Heart right ventricle (tissue), 16 donors: Measurements from ENCODE around the gene UBE2D2. TPM values are rescaled to one million over a fixed set of nuclear protein-coding genes. Genes with fewer than 3 reads are reported as not detected.

Experiments
- ATAC-seq, 8 donors: fragments of 200-7000 bp; cut with Tn5 transposase; one replicate each; pipeline ENCODE4 v1.9.1; 2020; ENCODE audit warnings: mild to moderate bottlenecking in 8 of 8, moderate library complexity in 8 of 8, moderate number of reproducible peaks in 1 of 8
- DNase-seq, 2 donors: peaks; one replicate each; pipeline ENCODE4 v3.0.0-alpha.2; 2020
- H3K27ac ChIP-seq, 10 donors: fragments of 200-600 bp; sonication (generic) in 2 of 10; one replicate each; pipeline versions ENCODE4 v1.5.0 to v1.8.0; 2020 to 2022; ENCODE audit warnings: mild to moderate bottlenecking in 3 of 10
- H3K27me3 ChIP-seq, 7 donors: fragments of 200-600 bp; one replicate each; pipeline ENCODE4 v1.8.0; 2021 to 2022; ENCODE audit warnings: mild to moderate bottlenecking in 2 of 7
- H3K36me3 ChIP-seq, 9 donors: fragments of 200-600 bp; sonication (generic) in 1 of 9; one replicate each; pipeline versions ENCODE4 v1.5.0 to v1.8.0; 2020 to 2022; ENCODE audit warnings: mild to moderate bottlenecking in 2 of 9
- H3K4me1 ChIP-seq, 9 donors: fragments of 200-600 bp; sonication (generic) in 1 of 9; one replicate each; pipeline versions ENCODE4 v1.5.0 to v1.8.0; 2020 to 2022; ENCODE audit warnings: mild to moderate bottlenecking in 4 of 9
- H3K4me3 ChIP-seq, 10 donors: fragments of 200-600 bp; sonication (generic) in 2 of 10; one replicate each; pipeline versions ENCODE4 v1.5.0 to v1.8.0; 2020 to 2022; ENCODE audit warnings: mild to moderate bottlenecking in 7 of 10, moderate library complexity in 2 of 10
- H3K9me3 ChIP-seq, 11 donors: fragments of 200-600 bp in 10 of 11; sonication (generic) in 2 of 11; one replicate each; pipeline versions ENCODE4 v1.5.0 to v1.8.0; 2013 to 2022; ENCODE audit warnings: mild to moderate bottlenecking in 2 of 11, control low read depth in 1 of 11, moderate library complexity in 1 of 11
- CTCF ChIP-seq, 9 donors: fragments of 200-600 bp; sonication (generic) in 2 of 9; IDR thresholded peaks; one replicate each; pipeline versions ENCODE4 v1.5.0 to v1.8.0; 2021 to 2022; ENCODE audit warnings: antibody characterized with exemption in 9 of 9, mild to moderate bottlenecking in 5 of 9, moderate library complexity in 1 of 9
- WGBS, 2 donors: extraction: QIAGEN DNeasy Blood & Tissue Kit; methylation state at CpG; one replicate each; pipeline ENCODE4 v1.1.7; 2013; ENCODE audit warnings: inconsistent platforms in 1 of 2; 5-methylcytosine and 5-hydroxymethylcytosine counted together
- intact Hi-C, 10 donors: fragments of 100-400 bp; cut with DNase I; formaldehyde crosslinking; loops; one replicate each; pipeline versions ENCODE4 v1.11.1 to v1.14.2; 2022
- polyA plus RNA-seq, 2 donors: library from polyadenylated mRNA; stranded (reverse); fragments of 200-250 nt; gene quantifications; one replicate each; pipeline ENCODE4 v1.2.3, GENCODE V29; 2013
- total RNA-seq, 10 donors: library from RNA; stranded (reverse); fragmentation: NEBNext Ultra II Directional in 3 of 10; extraction: Animal tissue kit (Norgen Biotek cat#: 25700) in 3 of 10; gene quantifications; one replicate each; pipeline versions ENCODE4 v1.2.1 to v1.2.4, GENCODE V29; 2021 to 2023
- donor health status: Arrhythmogenic right ventricular cardiomyopathy.
- donor health status: ischemic (EF 13 %, LVEDD 7.1; RV severe dilation, severe dysfunction).
- donor health status: healthy with polysubstance abuse.
- donor health status: DM: no; HTN: yes; CAD: no.
- donor health status: DM: no; HTN: no; CAD: no.
- donor health status: ischemic (EF 25% LVEDD 6.9; RV normal size, moderate dysfunction).
- donor health status: ischemic (EF 25% LVEDD 5.7; RV mildly dilated, moderate dysfunction).
- donor health status: healthy.
- donor health status: DM: yes; HTN: yes; CAD: no.
- donor health status: Ischemic cardiomyopathy.
- donor health status: ischemic (EF 35%, LVEDD 5.7; RV mildly dilated, moderate dysfunction).
- donor health status: nonischemic (EF 11% LVEDD 7.7; RV severe dilation, severe dysfunction).
- donor health status: DM: yes; HTN: yes; CAD: no.
- donor health status: PGD.
- donor health status: ischemic (EF 29% LVEDD 5.4; RV normal size, mild dysfunction).
- donor health status: nonischemic (EF 23%, LVEDD 6.1; RV moderate dilation, normal function).

Gene UBE2D2
- total and polyA plus RNA-seq, 12 donors: 59.3 to 162 (median 139) TPM

- Histone ChIP-seq H3K4me1 (peaks cover 42 to 99% (median 83%) of the 10 kb centered on the region in 9 donors), H3K9me3 (no peaks in the 10 kb centered on the region), H3K4me3 (peak overlapping the region in 1 of 10 donors; percentile 13), H3K36me3 (no peaks in the 10 kb centered on the region), H3K27me3 (no peaks in the 10 kb centered on the region), H3K27ac (peak overlapping the region; percentile 32 to 98 (median 93))
- DNase-seq (peak in 1 of 2 donors; percentile 61), ATAC-seq (peak in 6 of 8 donors; percentile 11 to 42 (median 22))
- intact Hi-C loops: no loop called here
- 53 to 67% methylated on average over 15 of the region's 15 CpGs for WGBS, 2 donors
- no peak for TF ChIP-seq CTCF (IDR thresholded peaks at IDR 0.05)
These were observed 103.7 kb downstream of the UBE2D2 start for GRCh38 chr5:139664727-139665351.

GRCh38 chr5:139665626-139666025, 104.5 kb downstream of the UBE2D2 start:
- DNase-seq: no peak
- TF ChIP-seq CTCF (IDR thresholded peaks at IDR 0.05): no peak
- no peak for ATAC-seq
- Histone ChIP-seq H3K4me1 (peaks cover 40 to 99% (median 83%) of the 10 kb centered on the region in 9 donors), H3K36me3 (no peaks in the 10 kb centered on the region), H3K4me3 (peak overlapping the region in 1 of 10 donors; percentile 13), H3K27me3 (no peaks in the 10 kb centered on the region), H3K9me3 (no peaks in the 10 kb centered on the region), H3K27ac (peak overlapping the region; percentile 32 to 98 (median 93))
- intact Hi-C loops: no loop called here
- 77 to 80% methylated on average over 11 of the region's 11 CpGs for WGBS, 2 donors

- no peaks in the 10 kb centered on the region for H3K36me3 ChIP-seq
- no peaks in the 10 kb centered on the region for H3K9me3 ChIP-seq
- DNase-seq: no peak
- H3K4me3 ChIP-seq: no peak overlapping the region
- WGBS, 2 donors: 74 to 75% methylated on average over 7 of the region's 7 CpGs
- peaks cover 41 to 99% (median 83%) of the 10 kb centered on the region in 9 donors for H3K4me1 ChIP-seq
- H3K27ac ChIP-seq: peak overlapping the region in 9 of 10 donors; percentile 80 to 98 (median 94)
- H3K27me3 ChIP-seq: no peaks in the 10 kb centered on the region
- TF ChIP-seq CTCF (IDR thresholded peaks at IDR 0.05): no peak
- intact Hi-C loops: no loop called here
- ATAC-seq: no peak
These were observed 105.4 kb downstream of the UBE2D2 start for GRCh38 chr5:139666551-139666950.

GRCh38 chr5:139667001-139667729, 106.0 kb downstream of the UBE2D2 start:
- H3K4me3 ChIP-seq: peak overlapping the region in 7 of 10 donors; percentile 56 to 66 (median 59)
- no peak for ATAC-seq
- WGBS, 2 donors: 83 to 88% methylated on average over 2 of the region's 2 CpGs
- peak overlapping the region; percentile 88 to 98 (median 94) for H3K27ac ChIP-seq
- intact Hi-C loops: no loop called here
- H3K4me1 ChIP-seq: peaks cover 45 to 99% (median 84%) of the 10 kb centered on the region in 9 donors
- no peaks in the 10 kb centered on the region for H3K36me3 ChIP-seq
- no peak for DNase-seq
- no peaks in the 10 kb centered on the region for H3K9me3 ChIP-seq
- no peaks in the 10 kb centered on the region for H3K27me3 ChIP-seq
- no peak for TF ChIP-seq CTCF (IDR thresholded peaks at IDR 0.05)
